Thymus (tissue), 11 donors: ENCODE results near the gene EME1. TPM values are rescaled to one million over a fixed set of nuclear protein-coding genes. Genes with fewer than 3 reads are reported as not detected.

ENCODE experiments used
- DNase-seq, 9 donors: peaks; one replicate each; pipeline ENCODE4 v3.0.0-alpha.2; 2013; ENCODE audit warnings: low spot score in 9 of 9, low read depth in 6 of 9, missing footprints in 1 of 9
- H3K27ac ChIP-seq, 2 donors: one replicate each; pipeline ENCODE4 v1.5.1; 2013; ENCODE audit warnings: control low read depth in 1 of 2, low read depth in 1 of 2, low read length in 1 of 2, mild to moderate bottlenecking in 1 of 2, moderate library complexity in 1 of 2
- H3K27me3 ChIP-seq, 2 donors: one replicate each; pipeline ENCODE4 v1.5.1; 2013; ENCODE audit warnings: low read length in 1 of 2; ENCODE audit not compliant: control insufficient read depth in 2 of 2, insufficient read depth in 1 of 2
- H3K36me3 ChIP-seq, 2 donors: one replicate each; pipeline ENCODE4 v1.5.1; 2013; ENCODE audit warnings: low read length in 1 of 2, mild to moderate bottlenecking in 1 of 2, moderate library complexity in 1 of 2; ENCODE audit not compliant: control insufficient read depth in 2 of 2, insufficient read depth in 2 of 2
- H3K4me1 ChIP-seq, 2 donors: one replicate each; pipeline ENCODE4 v1.5.1; 2013; ENCODE audit warnings: low read length in 2 of 2; ENCODE audit not compliant: control insufficient read depth in 2 of 2, insufficient read depth in 2 of 2
- H3K4me3 ChIP-seq, 2 donors: one replicate each; pipeline ENCODE4 v1.5.1; 2013; ENCODE audit warnings: low read length in 2 of 2, control low read depth in 1 of 2, mild to moderate bottlenecking in 1 of 2
- H3K9me3 ChIP-seq, 2 donors: one replicate each; pipeline ENCODE4 v1.5.1; 2013; ENCODE audit warnings: low read length in 1 of 2, mild to moderate bottlenecking in 1 of 2; ENCODE audit not compliant: control insufficient read depth in 2 of 2, insufficient read depth in 1 of 2
- whole genome bisulfite sequencing: extraction: QIAGEN DNeasy Blood & Tissue Kit; methylation state at CpG from one replicate; pipeline ENCODE4 v1.1.7; 2013; 5-methylcytosine and 5-hydroxymethylcytosine counted together
- polyA plus RNA-seq: library from polyadenylated mRNA; stranded (reverse); fragments of 200-250 nt; gene quantifications from one replicate; pipeline ENCODE4 v1.2.3, GENCODE V29; 2013
- total RNA-seq: library from RNA; stranded (reverse); fragments of 120-200 nt; gene quantifications from one replicate; pipeline ENCODE4 v1.2.4, GENCODE V29; 2013
- donor health status: healthy.

EME1 gene
- total and polyA plus RNA-seq, 2 donors: 1.4 to 7.7 TPM

GRCh38 chr17:50381260-50381815 lies 8.3 kb downstream of the EME1 start:
- 96% methylated on average over 7 of the region's 7 CpGs for WGBS
- no peaks in the 10 kb centered on the region for H3K4me1 ChIP-seq
- H3K9me3 ChIP-seq: no peaks in the 10 kb centered on the region
- H3K27me3 ChIP-seq: no peaks in the 10 kb centered on the region
- no peak overlapping the region for H3K27ac ChIP-seq
- no peak overlapping the region for H3K4me3 ChIP-seq
- DNase-seq: no peak
- H3K36me3 ChIP-seq: peaks cover 67 to 72% of the 10 kb centered on the region in 2 donors

GRCh38 chr17:50381920-50382319 lies 8.9 kb downstream of the EME1 start:
- Histone ChIP-seq H3K4me1 (no peaks in the 10 kb centered on the region), H3K27me3 (no peaks in the 10 kb centered on the region), H3K4me3 (no peak overlapping the region), H3K36me3 (peaks cover 73 to 75% of the 10 kb centered on the region in 2 donors), H3K9me3 (no peaks in the 10 kb centered on the region), H3K27ac (no peak overlapping the region)
- 90% methylated on average over 3 of the region's 3 CpGs for WGBS
- DNase-seq: no peak

GRCh38 chr17:50382931-50383330 lies 9.9 kb downstream of the EME1 start:
- Histone ChIP-seq H3K27ac (no peak overlapping the region), H3K4me3 (no peak overlapping the region), H3K9me3 (no peaks in the 10 kb centered on the region), H3K36me3 (peaks cover 83 to 85% of the 10 kb centered on the region in 2 donors), H3K27me3 (no peaks in the 10 kb centered on the region), H3K4me1 (no peaks in the 10 kb centered on the region)
- DNase-seq: no peak
- WGBS: 98% methylated on average over 12 of the region's 12 CpGs

GRCh38 chr17:50386510-50386909 lies 13.5 kb downstream of the EME1 start:
- no peaks in the 10 kb centered on the region for H3K27me3 ChIP-seq
- no peak for DNase-seq
- H3K27ac ChIP-seq: no peak overlapping the region
- peaks cover 86 to 90% of the 10 kb centered on the region in 2 donors for H3K36me3 ChIP-seq
- no peaks in the 10 kb centered on the region for H3K4me1 ChIP-seq
- H3K4me3 ChIP-seq: no peak overlapping the region
- no peaks in the 10 kb centered on the region for H3K9me3 ChIP-seq
- WGBS: 96% methylated on average over 3 of the region's 3 CpGs

- H3K4me3 ChIP-seq: no peak overlapping the region
- no peaks in the 10 kb centered on the region for H3K9me3 ChIP-seq
- peaks cover 88 to 92% of the 10 kb centered on the region in 2 donors for H3K36me3 ChIP-seq
- no peaks in the 10 kb centered on the region for H3K4me1 ChIP-seq
- WGBS: over 99% methylated on average over 3 of the region's 3 CpGs
- no peak overlapping the region for H3K27ac ChIP-seq
- no peak for DNase-seq
- no peaks in the 10 kb centered on the region for H3K27me3 ChIP-seq
These were observed 15.7 kb downstream of the EME1 start for GRCh38 chr17:50388728-50389127.

- H3K4me1 ChIP-seq: no peaks in the 10 kb centered on the region
- H3K27ac ChIP-seq: no peak overlapping the region
- DNase-seq: no peak
- H3K27me3 ChIP-seq: no peaks in the 10 kb centered on the region
- H3K9me3 ChIP-seq: no peaks in the 10 kb centered on the region
- H3K36me3 ChIP-seq: peaks cover 88 to 97% of the 10 kb centered on the region in 2 donors
- WGBS: 98% methylated on average over 6 of the region's 6 CpGs
- H3K4me3 ChIP-seq: no peak overlapping the region
These were observed 16.5 kb downstream of the EME1 start for GRCh38 chr17:50389534-50389933.

GRCh38 chr17:50392621-50393020 lies 19.6 kb downstream of the EME1 start:
- H3K27ac ChIP-seq: no peak overlapping the region
- H3K27me3 ChIP-seq: no peaks in the 10 kb centered on the region
- no peaks in the 10 kb centered on the region for H3K9me3 ChIP-seq
- H3K36me3 ChIP-seq: peaks cover 64 to 76% of the 10 kb centered on the region in 2 donors
- H3K4me1 ChIP-seq: peaks cover 8 to 16% of the 10 kb centered on the region in 2 donors
- H3K4me3 ChIP-seq: no peak overlapping the region
- no peak for DNase-seq
- WGBS: 98% methylated on average over 6 of the region's 6 CpGs

- WGBS: 97% methylated on average over 5 of the region's 5 CpGs
- Histone ChIP-seq H3K4me3 (no peak overlapping the region), H3K4me1 (peaks cover 8 to 19% of the 10 kb centered on the region in 2 donors)
These were observed 20.7 kb downstream of the EME1 start for GRCh38 chr17:50393700-50394099.

GRCh38 chr17:50394711-50395110 lies 21.7 kb downstream of the EME1 start:
- no peak overlapping the region for H3K27ac ChIP-seq
- 61% methylated on average over 3 of the region's 3 CpGs for WGBS
- peaks cover 48 to 56% of the 10 kb centered on the region in 2 donors for H3K36me3 ChIP-seq
- no peak for DNase-seq
- H3K4me1 ChIP-seq: peaks cover 8 to 19% of the 10 kb centered on the region in 2 donors
- no peak overlapping the region for H3K4me3 ChIP-seq
- peaks cover 0 to 4% of the 10 kb centered on the region in 2 donors for H3K9me3 ChIP-seq
- H3K27me3 ChIP-seq: no peaks in the 10 kb centered on the region

More at GRCh38 chr17:50393700-50394099, 20.7 kb downstream of the EME1 start:
- H3K27me3 ChIP-seq: no peaks in the 10 kb centered on the region
- H3K9me3 ChIP-seq: no peaks in the 10 kb centered on the region
- H3K27ac ChIP-seq: no peak overlapping the region
- no peak for DNase-seq
- H3K36me3 ChIP-seq: peaks cover 54 to 66% of the 10 kb centered on the region in 2 donors
